Activated CD4-positive, alpha-beta T cell treated with anti-CD3 and anti-CD28 coated beads, Interleukin-2, amount 50 U/mL, for 48 hours (primary cell): ENCODE measurements around the gene SGTA.

Source experiments
- DNase-seq, 2 experiments: peaks; one replicate each; pipeline ENCODE4 v3.0.0-alpha.2; 2020

SGTA gene

DNA sequence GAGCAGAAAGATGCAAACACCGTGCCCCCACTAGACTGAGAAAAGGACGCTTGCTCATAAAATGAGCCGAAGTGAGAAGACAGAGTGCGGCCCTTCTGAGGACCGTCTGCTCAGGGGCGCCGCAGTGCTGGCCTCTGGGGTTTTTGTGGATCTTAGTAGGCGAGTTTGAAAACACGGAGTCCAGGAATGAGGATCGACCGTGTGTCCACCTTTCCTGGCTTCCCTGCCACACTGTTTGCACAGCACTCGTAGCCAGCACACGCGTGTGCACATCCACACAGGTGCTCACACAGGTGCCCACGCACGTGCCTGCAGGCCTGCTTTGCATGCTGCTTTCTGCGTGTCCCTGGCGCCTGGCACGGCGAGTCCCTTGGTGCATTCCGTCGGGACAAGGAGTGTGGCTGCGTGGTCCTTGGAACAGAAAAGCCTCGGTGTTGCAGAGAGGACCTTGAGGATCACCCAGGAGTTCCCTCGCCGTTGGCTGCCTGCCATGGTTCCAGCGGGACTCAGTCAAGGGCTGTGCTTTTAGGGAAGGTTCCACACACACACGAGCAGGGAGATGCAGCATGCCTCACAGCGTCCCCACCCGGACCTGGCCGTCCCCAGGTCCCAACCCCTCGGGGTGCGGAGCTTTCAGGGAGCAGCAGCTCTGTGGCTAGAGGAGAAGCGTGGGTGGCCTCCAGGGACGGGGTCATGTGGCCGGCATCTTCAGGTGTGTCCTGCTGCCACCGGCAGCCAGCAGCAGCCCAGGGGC, 26.5 kb upstream of the SGTA start:
- no peak for DNase-seq

DNA sequence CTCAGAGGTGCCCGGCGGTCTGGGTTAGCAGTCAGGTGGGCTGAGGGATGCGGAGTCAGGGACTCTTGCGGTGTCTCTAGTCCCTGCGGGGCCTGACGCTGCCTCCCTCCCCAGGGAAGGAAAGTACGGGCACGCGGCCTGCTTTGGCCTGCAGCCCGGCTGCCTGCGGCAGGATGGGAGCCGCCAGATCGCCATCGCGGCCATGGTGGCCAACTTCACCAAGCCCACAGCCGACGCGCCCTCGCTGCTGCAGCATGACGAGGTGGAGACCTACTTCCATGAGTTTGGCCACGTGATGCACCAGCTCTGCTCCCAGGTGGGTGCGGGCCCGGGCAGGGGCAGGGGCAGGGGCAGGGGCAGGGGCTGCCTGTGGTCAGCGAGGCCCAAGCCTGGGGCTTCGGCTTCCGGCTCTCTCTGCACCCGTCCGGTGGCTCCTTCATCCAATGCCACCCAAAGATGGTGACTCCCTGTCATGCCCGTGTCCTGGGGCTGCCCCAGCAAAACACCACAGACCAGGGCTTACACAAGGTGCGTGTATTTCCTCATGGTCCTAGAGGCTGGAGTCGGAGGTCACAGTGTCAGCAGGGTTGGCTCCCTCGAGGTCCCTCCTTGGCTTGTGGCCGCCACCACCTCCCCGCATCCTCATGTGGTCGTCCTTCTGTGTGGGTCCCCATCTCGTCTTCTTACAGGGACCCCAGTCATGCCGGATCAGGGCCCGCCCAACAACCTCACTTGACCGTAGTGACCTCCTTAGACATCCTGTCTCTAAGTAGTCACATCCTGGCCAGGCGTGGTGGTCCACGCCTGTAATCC, 25.3 kb upstream of the SGTA start:
- DNase-seq, result no peak

GRCh38 chr19:2807379-2808128, 24.5 kb upstream of the SGTA start:
- no peak for DNase-seq

- no peak for DNase-seq
These were observed 23.8 kb upstream of the SGTA start for GRCh38 chr19:2806736-2807378.

DNA sequence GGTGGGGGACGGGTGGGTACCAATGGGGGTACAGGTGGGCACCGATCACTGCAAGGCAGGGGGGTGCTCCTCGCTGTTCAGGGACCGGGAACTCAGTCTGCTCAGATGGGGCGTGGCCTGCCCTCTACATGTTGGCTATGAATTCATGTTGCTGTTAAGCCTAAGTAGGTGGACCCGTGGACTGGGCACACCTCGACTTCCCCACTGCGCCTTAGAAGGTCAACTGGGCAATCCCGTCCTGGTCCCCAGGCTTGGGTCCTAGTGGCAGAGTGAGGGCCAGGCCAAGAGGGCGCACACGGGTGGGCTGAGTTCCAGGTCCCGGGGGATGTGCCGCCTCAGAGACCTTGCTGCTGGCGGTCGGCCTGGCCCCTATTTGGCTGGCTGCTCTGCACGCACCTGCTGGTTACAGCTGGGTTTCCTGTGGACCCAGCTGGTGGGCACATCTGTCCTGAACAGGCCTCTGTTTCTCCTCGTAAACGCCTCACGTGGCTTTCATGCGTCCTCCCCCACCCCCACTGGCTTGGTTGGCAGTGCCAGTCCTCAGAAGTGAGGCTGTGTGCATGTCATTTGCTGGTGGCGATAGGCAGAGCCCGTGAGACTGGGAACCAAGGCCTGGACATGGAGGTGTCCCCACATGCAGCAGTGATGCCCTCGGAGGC, 23.0 kb upstream of the SGTA start:
- no peak for DNase-seq

DNA sequence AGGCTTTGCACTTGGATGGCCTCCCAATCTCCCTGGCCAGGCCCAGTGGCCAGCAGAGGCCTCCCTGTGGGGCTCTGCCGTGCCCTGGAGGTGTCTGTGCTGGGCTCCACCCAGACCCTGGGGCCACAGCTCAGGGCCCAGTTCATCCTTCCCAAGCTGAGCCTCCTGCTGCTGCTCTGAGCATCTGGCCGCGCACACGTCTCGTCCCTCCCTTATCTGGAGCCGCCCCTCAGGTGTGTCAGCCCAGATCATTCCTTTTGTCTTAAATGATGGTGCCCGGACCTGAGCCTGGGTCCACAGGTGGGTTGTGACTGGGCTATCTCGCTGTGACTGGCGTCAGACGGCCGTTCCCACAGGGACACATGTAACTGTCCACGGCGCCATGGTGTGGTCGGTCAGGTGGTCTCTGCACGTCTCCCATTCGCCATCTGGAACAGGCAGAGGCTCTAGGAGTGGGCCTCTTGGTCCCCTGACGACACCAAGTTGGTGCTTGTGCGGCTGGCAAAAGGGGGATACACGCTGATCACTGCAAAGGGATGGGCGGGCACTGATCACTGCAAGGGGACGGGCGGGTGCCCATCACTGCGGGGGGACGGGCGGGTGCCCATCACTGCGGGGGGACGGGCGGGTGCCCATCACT, 22.3 kb upstream of the SGTA start:
- no peak for DNase-seq

DNA sequence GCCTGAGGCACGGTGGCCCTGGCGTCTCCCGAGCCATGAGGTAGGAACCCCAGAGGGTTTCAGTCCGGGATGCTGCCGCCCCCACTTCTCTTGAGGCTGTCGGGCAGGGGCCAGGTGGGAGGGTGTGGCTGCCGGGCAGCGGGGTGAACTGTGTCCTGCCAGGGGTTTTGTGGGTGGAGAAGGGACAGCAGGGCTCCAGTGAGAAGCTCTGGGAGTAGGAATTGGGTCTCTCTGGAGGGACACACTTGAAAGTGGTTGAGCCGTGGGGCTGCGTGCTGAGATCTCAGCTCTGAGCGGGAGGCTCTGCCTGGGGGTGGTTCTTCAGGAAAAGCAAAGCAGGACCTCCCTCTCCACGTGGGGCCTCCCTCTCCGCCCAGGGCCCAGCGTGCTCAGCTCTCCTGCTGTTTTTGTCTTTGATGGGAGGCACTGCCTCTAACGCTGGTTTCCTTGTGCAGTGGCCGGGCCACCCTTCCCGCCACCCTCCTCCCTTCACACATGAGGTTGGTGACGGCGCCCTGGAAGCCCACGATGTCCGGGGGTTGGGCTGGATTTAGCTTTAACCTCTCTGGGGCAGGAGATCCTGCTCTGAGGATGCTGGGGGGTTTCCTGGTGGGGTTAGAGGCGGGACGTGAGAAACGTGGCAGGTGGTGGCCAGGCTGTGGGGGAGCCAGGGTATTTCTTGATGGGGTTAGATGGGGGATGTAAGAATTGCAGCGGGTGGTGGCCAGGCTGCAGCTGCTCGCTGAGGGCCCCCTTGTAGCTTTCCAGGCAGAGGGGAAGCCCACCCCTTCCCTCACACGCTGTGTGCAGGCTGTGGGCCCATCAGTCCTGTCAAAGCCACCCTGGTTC, 21.3 kb upstream of the SGTA start:
- no peak for DNase-seq

DNA sequence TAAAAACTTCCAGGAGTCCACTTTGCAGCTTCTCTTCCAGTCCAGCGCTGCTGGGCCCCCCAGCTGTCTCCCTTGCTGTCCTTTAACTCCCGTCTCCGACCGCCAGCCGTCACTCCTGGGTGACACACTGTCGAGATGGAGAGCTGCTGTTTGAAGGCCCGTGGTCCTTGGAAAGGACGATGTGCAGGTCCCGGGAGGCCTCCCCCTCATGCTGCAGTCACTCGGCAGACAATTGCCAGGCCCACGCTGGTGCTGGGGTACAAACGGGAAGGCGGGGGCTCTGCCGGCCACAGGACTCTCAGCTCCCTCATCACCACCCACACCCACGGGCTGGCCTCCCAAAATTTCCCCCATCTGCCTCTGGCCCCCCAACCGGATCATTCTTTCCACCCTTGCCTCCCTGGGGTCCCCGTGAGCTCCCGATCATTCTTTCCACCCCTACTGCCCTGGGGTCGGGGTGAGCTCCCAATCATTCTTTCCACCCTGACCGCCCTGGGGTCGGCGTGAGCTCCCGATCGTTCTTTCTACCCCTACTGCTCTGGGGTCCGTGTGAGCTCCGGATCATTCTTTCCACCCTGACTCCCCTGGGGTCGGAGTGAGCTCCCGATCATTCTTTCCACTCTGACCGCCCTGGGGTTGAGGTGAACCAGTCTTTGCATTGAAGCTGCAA, 20.5 kb upstream of the SGTA start:
- no peak for DNase-seq

DNA sequence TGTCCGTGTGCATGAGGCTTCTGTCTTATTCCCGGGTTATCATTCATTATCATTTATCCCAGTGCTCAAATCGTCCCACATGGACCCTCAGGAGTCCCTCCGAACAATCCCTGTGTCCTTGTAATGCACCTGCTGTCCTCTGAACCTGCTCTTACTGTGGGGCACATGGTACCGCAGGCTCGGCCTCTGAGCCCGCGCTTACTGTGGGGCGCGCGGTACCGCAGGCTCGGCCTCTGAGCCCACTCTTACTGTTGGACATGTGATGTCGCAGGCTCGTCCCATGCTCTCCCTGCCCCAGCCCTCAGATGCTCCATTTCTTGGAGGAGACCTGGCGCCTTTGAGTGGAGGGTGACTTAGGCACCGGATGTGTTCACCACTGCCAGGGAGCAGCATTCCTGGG, 19.8 kb upstream of the SGTA start:
- no peak for DNase-seq

- DNase-seq, result no peak
These were observed 17.4 kb upstream of the SGTA start for GRCh38 chr19:2800506-2800905.

DNA sequence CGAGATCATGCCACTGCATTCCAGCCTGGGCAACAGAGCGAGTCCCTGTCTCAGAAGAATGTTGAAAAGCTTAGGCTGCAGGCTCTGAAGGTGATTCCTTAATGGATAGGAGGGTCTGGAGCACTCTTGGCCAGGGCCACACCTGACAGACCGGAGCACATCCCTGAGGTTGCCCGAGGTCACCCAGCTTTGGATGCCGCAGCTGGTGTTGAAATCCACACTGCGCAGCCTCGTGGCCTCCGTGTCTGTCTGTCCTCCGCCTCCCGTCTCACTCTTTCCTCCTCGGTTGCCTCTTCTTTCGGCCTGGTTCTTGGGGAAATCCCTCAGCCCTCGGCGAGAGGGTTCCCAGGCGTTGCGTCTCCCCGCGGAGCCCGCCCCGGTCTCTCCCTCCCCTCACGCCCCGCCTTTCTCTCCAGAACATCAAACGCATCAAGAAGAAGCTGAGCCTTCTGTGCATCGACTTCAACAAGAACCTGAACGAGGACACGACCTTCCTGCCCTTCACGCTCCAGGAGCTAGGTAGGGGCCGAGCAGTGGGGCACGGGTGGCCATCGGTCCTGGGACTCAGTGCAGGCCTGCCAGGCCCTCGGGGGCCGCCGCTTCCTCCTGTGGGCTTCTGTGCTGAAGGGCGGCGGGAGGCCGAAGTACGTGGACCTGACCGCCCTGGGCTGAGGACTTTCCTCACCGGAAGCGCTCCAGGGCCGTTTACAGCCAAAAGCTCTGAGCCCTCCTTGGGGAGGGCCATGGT, 16.4 kb upstream of the SGTA start:
- DNase-seq, result no peak

GRCh38 chr19:2798733-2799132, 15.7 kb upstream of the SGTA start:
- no peak for DNase-seq

DNA sequence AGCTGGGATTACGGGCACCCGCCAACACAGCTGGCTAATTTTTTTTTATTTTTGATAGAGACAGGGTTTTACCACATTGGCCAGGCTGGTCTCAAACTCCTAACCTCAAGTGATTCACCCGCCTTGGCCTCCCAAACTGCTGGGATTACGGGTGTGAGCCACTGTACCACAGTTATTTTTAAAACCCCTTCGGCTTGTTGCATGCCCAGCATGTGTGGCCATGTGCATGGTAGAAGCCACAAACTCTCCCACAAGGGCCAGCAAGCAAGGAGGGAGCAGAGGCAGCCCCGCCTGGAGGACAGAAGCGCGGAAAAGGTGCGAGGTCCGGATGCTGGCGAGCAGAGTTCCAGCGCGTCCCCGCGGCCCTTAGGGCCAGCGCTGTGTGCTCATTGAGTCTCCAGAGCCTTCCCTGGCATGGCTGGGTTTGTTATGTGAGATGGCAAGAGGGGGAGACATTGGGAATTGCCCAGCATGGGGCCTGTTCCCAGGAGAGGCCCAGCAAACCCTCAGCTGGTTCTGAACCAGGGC, 15.1 kb upstream of the SGTA start:
- DNase-seq, result no peak

DNA sequence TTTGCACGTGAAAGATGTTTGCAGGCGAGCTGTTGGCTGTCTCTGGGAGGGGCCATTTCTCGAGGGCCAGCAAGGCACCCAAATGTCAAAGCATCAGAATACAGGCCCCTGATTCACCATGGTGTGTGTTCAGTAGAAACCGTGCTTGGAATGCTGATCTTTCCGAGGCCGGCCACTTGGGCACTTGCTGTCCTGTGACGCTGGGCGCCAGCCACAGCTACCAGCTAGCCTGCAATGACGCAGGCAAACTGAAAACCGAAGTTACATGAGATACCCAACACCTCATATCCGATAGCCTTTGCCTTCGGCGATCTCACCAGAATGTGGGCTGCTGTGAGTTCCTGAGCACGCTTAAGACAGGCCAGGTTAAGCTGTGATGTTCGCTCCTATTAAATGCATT, 14.2 kb upstream of the SGTA start:
- DNase-seq, result no peak

DNA sequence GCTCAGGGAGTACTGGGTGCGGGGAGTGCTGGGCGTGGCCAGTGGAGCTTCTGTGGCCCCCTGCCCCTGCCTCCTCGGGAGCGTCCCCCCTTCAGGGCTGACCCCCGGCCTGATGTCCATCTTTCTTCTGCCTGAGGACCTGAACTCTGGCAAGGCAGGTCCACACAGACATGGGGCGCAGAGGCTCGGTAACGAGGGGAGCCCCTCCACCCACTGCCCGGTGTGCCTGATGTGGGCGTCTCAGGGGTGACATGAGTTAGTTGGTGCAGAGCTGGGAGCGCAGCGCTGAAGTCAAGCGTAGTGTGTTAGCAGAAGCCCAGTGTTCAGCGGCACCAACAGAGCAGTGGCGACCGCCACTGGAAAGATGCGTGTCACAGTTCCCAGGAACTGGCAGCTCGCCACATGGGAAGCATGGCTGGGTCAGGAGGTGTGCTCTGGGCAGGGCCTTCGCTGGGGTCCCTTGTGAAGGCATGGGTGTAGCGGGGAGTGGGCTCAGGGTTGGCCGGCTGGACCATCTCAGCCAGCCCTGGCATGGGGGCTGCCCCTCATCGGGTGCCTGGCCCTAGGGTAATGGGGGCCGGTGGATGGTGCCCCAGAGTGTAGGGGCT, 13.7 kb upstream of the SGTA start:
- no peak for DNase-seq

DNA sequence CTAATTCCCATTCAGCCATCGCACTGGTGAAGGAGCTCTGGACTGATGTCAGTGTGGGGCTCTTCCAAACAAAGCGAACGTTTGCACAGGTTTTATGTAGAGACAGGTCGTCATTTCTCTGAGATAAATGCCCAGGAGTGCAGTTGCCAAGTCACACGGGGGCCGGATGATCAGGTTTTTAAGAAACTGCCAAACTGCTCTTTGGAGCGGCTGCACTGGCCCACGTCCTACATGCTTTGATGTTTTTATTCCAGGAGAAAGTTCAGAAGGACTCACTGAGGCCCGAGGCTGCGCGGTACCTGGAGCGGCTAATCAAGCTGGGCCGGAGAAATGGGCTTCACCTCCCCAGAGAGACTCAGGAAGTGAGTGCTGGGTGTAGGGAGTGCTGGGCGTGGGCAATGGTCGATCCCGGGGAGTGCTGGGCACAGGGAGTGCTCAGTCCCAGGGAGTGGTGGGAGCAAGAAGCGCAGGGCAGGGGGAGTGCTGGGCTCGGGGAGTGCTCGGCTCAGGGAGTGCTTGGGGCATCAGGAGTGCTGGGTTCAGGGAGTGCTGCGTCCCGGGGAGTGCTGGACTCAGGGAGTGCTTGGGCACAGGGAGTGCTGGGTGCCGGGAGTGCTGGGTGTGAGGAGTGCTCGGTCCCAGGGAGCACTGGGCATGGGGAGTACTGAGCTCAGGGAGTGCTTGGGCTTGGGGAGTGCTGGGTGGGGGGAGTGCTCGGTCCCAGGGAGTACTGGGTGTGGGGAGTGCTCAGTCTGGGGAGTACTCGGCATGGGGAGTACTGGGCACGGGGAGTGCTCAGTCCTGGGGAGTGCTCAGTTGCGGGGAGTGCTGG, 13.0 kb upstream of the SGTA start:
- no peak for DNase-seq

- no peak for DNase-seq
These were observed 10.5 kb upstream of the SGTA start for GRCh38 chr19:2793577-2793976.

GRCh38 chr19:2793126-2793525, 10.1 kb upstream of the SGTA start:
- DNase-seq, result no peak
